Upper lobe of left lung (tissue), 4 donors: Measurements from ENCODE around the gene TMEM35B.

ENCODE experiments used
- POLR2AphosphoS5 ChIP-seq, 2 donors: sonication (generic); formaldehyde crosslinking; IDR thresholded peaks; one replicate each; pipeline ENCODE4 v1.5.1; 2017; ENCODE audit warnings: antibody characterized with exemption in 2 of 2
- TF ChIP-seq, protein P1 (sequence below), 6 experiments: fragments of 450-650 bp in 4 of 6; fragments of 200-600 bp in 2 of 6; sonication (generic) in 2 of 6; IDR thresholded peaks; one replicate each; pipeline ENCODE4 v1.5.1; 2016 to 2019; ENCODE audit warnings: antibody characterized with exemption in 6 of 6

DNA sequence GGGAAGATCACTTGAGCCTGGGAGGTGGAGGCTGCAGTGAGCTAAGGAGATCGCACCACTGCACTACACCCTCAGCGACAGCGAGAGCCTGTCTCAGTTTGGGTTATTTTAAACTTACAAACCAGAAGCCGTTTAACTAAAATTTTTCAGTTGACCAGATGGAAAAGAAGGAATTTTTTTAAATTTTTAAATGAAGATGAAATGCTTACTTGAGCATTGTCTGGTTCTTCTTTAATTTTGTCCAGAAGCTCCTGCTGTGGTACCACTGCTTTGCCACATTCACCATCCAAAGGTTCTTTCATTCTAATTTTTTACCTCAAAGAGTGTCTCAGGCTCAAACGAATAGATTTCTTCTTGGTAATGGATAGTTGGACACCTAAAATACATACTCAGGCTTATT is 45.2 kb upstream of the TMEM35B start:
- TF ChIP-seq, protein P1, sequence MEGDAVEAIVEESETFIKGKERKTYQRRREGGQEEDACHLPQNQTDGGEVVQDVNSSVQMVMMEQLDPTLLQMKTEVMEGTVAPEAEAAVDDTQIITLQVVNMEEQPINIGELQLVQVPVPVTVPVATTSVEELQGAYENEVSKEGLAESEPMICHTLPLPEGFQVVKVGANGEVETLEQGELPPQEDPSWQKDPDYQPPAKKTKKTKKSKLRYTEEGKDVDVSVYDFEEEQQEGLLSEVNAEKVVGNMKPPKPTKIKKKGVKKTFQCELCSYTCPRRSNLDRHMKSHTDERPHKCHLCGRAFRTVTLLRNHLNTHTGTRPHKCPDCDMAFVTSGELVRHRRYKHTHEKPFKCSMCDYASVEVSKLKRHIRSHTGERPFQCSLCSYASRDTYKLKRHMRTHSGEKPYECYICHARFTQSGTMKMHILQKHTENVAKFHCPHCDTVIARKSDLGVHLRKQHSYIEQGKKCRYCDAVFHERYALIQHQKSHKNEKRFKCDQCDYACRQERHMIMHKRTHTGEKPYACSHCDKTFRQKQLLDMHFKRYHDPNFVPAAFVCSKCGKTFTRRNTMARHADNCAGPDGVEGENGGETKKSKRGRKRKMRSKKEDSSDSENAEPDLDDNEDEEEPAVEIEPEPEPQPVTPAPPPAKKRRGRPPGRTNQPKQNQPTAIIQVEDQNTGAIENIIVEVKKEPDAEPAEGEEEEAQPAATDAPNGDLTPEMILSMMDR (IDR thresholded peaks at IDR 0.05), result no peak
- no peak for TF ChIP-seq POLR2AphosphoS5 (IDR thresholded peaks at IDR 0.05)
